Epithelial cell of prostate (primary cell): ENCODE measurements around the gene P2RY2.
"Not testable (repeated sequence)": the region's sequence is repeated elsewhere in the genome, so short reads cannot be mapped to it uniquely, and the experiment has no call there.

Source experiments
- DNase-seq: peaks from one replicate; pipeline ENCODE4 v3.0.0-alpha.2; 2011; ENCODE audit warnings: low read depth, low spot score
- H3K27ac ChIP-seq: fragments of 450-650 bp; 2 replicates; pipeline ENCODE4 v1.5.1; 2017; ENCODE audit warnings: mild to moderate bottlenecking

The P2RY2 gene

GRCh38 chr11:73223998-73224730 lies 6.1 kb downstream of the P2RY2 start:
- DNase-seq = no peak
- H3K27ac ChIP-seq = no peak overlapping the region

GRCh38 chr11:73225001-73225686 lies 7.1 kb downstream of the P2RY2 start:
- no peak for DNase-seq
- no peak overlapping the region for H3K27ac ChIP-seq

- DNase-seq = no peak
- H3K27ac ChIP-seq = no peak overlapping the region
These were observed 7.8 kb downstream of the P2RY2 start for GRCh38 chr11:73225851-73226250.

GRCh38 chr11:73226297-73227006 lies 8.4 kb downstream of the P2RY2 start:
- no peak for DNase-seq
- H3K27ac ChIP-seq = no peak overlapping the region

- H3K27ac ChIP-seq = no peak overlapping the region
- DNase-seq = peak; percentile 54
These were observed 9.6 kb downstream of the P2RY2 start for GRCh38 chr11:73227571-73228211.

GRCh38 chr11:73228268-73229134 lies 10.4 kb downstream of the P2RY2 start:
- DNase-seq = no peak
- no peak overlapping the region for H3K27ac ChIP-seq

GRCh38 chr11:73229321-73229895 lies 11.3 kb downstream of the P2RY2 start:
- DNase-seq = no peak
- H3K27ac ChIP-seq = no peak overlapping the region

GRCh38 chr11:73229896-73230875 lies 12.1 kb downstream of the P2RY2 start:
- DNase-seq = no peak
- H3K27ac ChIP-seq = no peak overlapping the region

GRCh38 chr11:73230931-73231330 lies 12.8 kb downstream of the P2RY2 start:
- no peak overlapping the region for H3K27ac ChIP-seq
- DNase-seq = no peak

GRCh38 chr11:73232487-73232886 lies 14.4 kb downstream of the P2RY2 start:
- H3K27ac ChIP-seq, DNase-seq: not testable (repeated sequence)

GRCh38 chr11:73233211-73233610 lies 15.1 kb downstream of the P2RY2 start:
- no peak overlapping the region for H3K27ac ChIP-seq
- no peak for DNase-seq

- H3K27ac ChIP-seq = no peak overlapping the region
- DNase-seq = no peak
These were observed 15.8 kb downstream of the P2RY2 start for GRCh38 chr11:73233692-73234470.

- no peak for DNase-seq
- no peak overlapping the region for H3K27ac ChIP-seq
These were observed 16.5 kb downstream of the P2RY2 start for GRCh38 chr11:73234471-73235181.

GRCh38 chr11:73235236-73235786 lies 17.2 kb downstream of the P2RY2 start:
- DNase-seq = no peak
- no peak overlapping the region for H3K27ac ChIP-seq

GRCh38 chr11:73236205-73236765 lies 18.2 kb downstream of the P2RY2 start:
- no peak for DNase-seq
- H3K27ac ChIP-seq = peak overlapping the region; percentile 44

- peak overlapping the region; percentile 44 for H3K27ac ChIP-seq
- DNase-seq = no peak
These were observed 18.8 kb downstream of the P2RY2 start for GRCh38 chr11:73236854-73237253.
